ENCODE results near the gene MMP25. TPM values are rescaled to one million over a fixed set of nuclear protein-coding genes. Genes with fewer than 3 reads are reported as not detected.

MMP25 gene
- total RNA-seq, 1 experiment from 2014 or later: 18.4 TPM

GRCh38 chr16:3022208-3022683 is 24.1 kb upstream of the MMP25 start:
- H3K4me3 ChIP-seq (ENCODE audit: insufficient read depth, low read depth, low read length): peak overlapping the region; percentile 96
- H3K27me3 ChIP-seq (ENCODE audit: control insufficient read depth, insufficient read depth, low read length): no peaks in the 10 kb centered on the region
- peak; percentile 89 for DNase-seq
- peaks cover 14% of the 10 kb centered on the region for H3K36me3 ChIP-seq (replicated peaks; ENCODE audit: control insufficient read depth, insufficient read depth, low read length)

DNA sequence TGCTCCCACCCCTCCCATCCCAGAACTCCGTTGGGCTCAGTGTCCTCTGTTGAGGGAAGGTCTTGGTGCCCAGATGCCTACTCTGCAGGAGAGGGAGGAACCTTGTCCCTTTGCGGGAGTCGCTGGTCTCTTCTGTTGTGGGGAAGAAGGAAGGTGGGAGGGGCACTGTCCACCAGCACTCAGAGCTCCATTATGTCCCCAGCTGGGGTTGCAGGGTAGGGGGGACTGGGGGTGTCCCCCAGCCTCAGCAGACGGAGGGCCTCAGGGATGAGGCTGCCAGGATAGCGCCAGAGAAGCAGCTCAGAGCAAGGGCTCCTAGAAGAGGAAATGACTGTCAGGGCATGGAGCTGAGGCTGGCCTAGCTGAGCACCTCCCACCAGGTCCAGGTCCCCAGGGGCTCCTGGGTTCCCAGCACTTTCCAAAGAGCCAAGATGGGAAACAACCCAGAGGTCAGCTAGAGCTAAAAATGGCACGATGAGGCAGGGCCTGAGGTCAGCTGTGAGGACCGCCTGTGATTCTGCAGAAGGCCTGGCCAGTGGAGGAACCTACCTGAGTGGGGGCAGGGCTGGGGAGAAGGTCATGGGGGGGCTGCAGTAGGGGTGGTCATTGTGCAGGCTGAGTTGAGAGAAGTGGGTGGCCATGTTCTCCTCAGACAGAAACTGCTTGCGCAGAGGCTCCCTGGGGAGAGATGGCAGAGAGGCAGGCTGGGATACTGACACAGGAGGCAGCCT is 23.5 kb upstream of the MMP25 start:
- H3K27me3 ChIP-seq (ENCODE audit: control insufficient read depth, insufficient read depth, low read length): no peaks in the 10 kb centered on the region
- H3K4me3 ChIP-seq (ENCODE audit: insufficient read depth, low read depth, low read length): peak overlapping the region; percentile 77
- no peak for DNase-seq
- H3K36me3 ChIP-seq (replicated peaks; ENCODE audit: control insufficient read depth, insufficient read depth, low read length): peaks cover 14% of the 10 kb centered on the region

DNA sequence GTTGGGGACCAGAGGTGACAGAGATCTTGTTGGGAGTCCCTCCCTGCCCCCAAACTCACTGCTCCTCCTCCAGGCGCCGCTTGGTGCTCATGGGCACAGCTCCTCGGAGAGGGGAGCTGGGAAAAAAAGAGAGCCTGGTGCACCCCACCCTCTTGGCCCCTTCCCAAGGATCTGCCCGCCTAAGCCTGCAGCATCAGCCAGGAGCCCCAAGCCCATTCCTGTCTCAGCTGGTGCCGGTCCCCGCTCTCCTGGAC is 23.0 kb upstream of the MMP25 start:
- Histone ChIP-seq H3K36me3 (replicated peaks; ENCODE audit: control insufficient read depth, insufficient read depth, low read length) (peaks cover 14% of the 10 kb centered on the region), H3K4me3 (ENCODE audit: insufficient read depth, low read depth, low read length) (peak overlapping the region; percentile 77), H3K27me3 (ENCODE audit: control insufficient read depth, insufficient read depth, low read length) (no peaks in the 10 kb centered on the region)
- no peak for DNase-seq

DNA sequence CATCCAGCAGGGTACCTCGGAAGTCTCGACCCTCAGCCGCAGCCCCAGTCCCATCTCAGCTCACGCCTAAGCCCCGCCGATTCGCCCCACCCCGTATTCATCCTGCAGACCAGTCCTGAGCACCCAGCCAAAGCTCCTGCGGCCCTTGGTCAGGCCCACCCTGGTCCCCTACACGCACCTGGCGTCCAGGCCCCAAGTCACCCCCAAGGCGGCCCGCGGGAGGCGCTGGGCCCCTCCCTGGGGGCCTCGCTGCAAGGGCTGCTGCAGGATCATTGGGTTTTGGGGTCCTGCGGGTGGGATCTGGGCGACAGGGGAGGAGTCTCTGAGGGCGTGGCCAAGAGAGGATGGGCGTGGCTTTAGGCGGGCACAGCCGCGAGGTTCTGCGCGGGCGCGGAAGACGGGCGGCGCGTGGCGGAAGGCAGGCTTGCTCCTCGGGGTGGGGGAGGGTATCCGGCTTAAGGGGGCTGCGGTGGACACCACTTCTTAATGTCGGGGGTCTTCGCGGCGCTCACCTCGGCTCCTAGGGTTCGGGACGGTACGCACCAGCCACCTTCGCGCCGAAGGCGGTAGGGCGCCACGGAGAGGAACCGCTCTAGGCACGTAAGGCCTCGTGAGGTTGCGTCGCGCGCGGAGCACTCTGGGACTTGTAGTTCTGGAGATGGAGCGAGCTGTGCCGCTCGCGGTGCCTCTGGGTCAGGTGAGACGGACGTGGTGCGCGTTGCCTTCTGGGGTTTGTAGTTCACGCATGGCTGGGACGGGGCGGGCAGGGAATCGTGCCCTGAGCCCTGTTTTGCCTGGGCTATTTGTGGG is 22.5 kb upstream of the MMP25 start, which contains the start of the genes HCFC1R1 and THOC6:
Gene HCFC1R1 (minus strand): TSS at position 274 of the 810 bp plus-strand sequence. CDS start 1 bp downstream, at position 273.
Gene THOC6 (plus strand): TSS at position 367 of the 810 bp plus-strand sequence. CDS start 292 bp downstream, at position 659.
- peaks cover 14% of the 10 kb centered on the region for H3K36me3 ChIP-seq (replicated peaks; ENCODE audit: control insufficient read depth, insufficient read depth, low read length)
- H3K4me3 ChIP-seq (ENCODE audit: insufficient read depth, low read depth, low read length): peak within 1 kb of the TSS; percentile 77
- DNase-seq: peak; percentile 95

GRCh38 chr16:3025032-3026002 is 21.0 kb upstream of the MMP25 start:
- peaks cover 14% of the 10 kb centered on the region for H3K36me3 ChIP-seq (replicated peaks; ENCODE audit: control insufficient read depth, insufficient read depth, low read length)
- H3K27me3 ChIP-seq (ENCODE audit: control insufficient read depth, insufficient read depth, low read length): peaks cover 17% of the 10 kb centered on the region
- H3K4me3 ChIP-seq (ENCODE audit: insufficient read depth, low read depth, low read length): no peak overlapping the region
- DNase-seq: no peak

More for the DNA sequence above, 22.5 kb upstream of the MMP25 start, which contains the start of the genes HCFC1R1 and THOC6:
- H3K27me3 ChIP-seq (ENCODE audit: control insufficient read depth, insufficient read depth, low read length): peaks cover 4% of the 10 kb centered on the region; the same call in 1 of the 2 replicates

- H3K36me3 ChIP-seq (replicated peaks; ENCODE audit: control insufficient read depth, insufficient read depth, low read length): peaks cover 14% of the 10 kb centered on the region
- peaks cover 19% of the 10 kb centered on the region for H3K27me3 ChIP-seq (ENCODE audit: control insufficient read depth, insufficient read depth, low read length)
- no peak overlapping the region for H3K4me3 ChIP-seq (ENCODE audit: insufficient read depth, low read depth, low read length)
- DNase-seq: no peak
Measured at GRCh38 chr16:3026003-3026378, 20.4 kb upstream of the MMP25 start.

- no peak for DNase-seq
Measured at GRCh38 chr16:3026609-3027488, 19.5 kb upstream of the MMP25 start.

GRCh38 chr16:3027489-3027795 is 18.9 kb upstream of the MMP25 start:
- Histone ChIP-seq H3K36me3 (replicated peaks; ENCODE audit: control insufficient read depth, insufficient read depth, low read length) (peaks cover 13% of the 10 kb centered on the region), H3K4me3 (ENCODE audit: insufficient read depth, low read depth, low read length) (no peak overlapping the region), H3K27me3 (ENCODE audit: control insufficient read depth, insufficient read depth, low read length) (peaks cover 19% of the 10 kb centered on the region)
- peak; percentile 54 for DNase-seq

More at GRCh38 chr16:3026609-3027488, 19.5 kb upstream of the MMP25 start:
- Histone ChIP-seq H3K36me3 (replicated peaks; ENCODE audit: control insufficient read depth, insufficient read depth, low read length) (peaks cover 14% of the 10 kb centered on the region), H3K27me3 (ENCODE audit: control insufficient read depth, insufficient read depth, low read length) (peaks cover 19% of the 10 kb centered on the region), H3K4me3 (ENCODE audit: insufficient read depth, low read depth, low read length) (no peak overlapping the region)

DNA sequence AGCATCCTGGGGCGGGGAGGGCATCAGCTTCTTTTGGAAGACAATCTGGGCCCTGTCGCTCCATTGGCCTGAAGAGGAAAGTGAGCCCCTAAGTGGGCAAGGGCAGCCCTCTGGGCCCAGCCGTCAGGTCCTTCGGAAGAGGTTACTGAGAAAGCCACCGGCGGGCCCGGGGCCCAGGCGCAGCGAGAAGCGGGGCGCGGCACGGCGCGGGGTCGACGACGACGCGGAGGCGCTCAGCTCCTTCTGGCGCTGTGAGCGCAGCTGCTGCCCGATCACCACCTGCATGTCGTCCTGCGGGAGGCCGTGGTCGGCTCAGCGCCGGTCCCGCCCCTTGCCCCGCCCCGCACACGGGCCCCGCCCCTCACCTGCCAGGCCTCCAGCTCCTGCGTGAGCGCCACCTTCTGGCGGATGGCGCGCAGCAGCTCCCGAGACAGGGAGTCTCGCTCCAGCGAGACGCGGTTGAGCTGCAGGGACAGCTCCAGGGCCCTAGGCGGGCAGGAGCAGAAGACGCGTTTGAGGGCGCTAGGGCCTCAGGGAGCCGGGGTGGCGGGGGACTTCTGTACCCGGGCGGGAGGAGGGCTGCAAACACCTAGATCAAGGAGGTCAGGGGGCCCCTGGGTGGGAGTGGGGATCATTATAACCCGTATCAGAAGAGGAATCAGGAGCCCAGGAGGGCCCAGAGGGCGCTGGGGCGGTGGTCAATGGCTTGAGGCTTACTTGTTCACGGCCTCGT is 18.2 kb upstream of the MMP25 start:
- peaks cover 13% of the 10 kb centered on the region for H3K36me3 ChIP-seq (replicated peaks; ENCODE audit: control insufficient read depth, insufficient read depth, low read length)
- peak; percentile 99 for DNase-seq
- H3K4me3 ChIP-seq (ENCODE audit: insufficient read depth, low read depth, low read length): no peak overlapping the region
- peaks cover 19% of the 10 kb centered on the region for H3K27me3 ChIP-seq (ENCODE audit: control insufficient read depth, insufficient read depth, low read length)

- Histone ChIP-seq H3K36me3 (replicated peaks; ENCODE audit: control insufficient read depth, insufficient read depth, low read length) (peaks cover 13% of the 10 kb centered on the region), H3K4me3 (ENCODE audit: insufficient read depth, low read depth, low read length) (no peak overlapping the region), H3K27me3 (ENCODE audit: control insufficient read depth, insufficient read depth, low read length) (peaks cover 19% of the 10 kb centered on the region)
- DNase-seq: peak; percentile 36
Measured at GRCh38 chr16:3028716-3029319, 17.5 kb upstream of the MMP25 start.

- peak; percentile 63 for DNase-seq
- H3K4me3 ChIP-seq (ENCODE audit: insufficient read depth, low read depth, low read length): no peak overlapping the region
- peaks cover 19% of the 10 kb centered on the region for H3K27me3 ChIP-seq (ENCODE audit: control insufficient read depth, insufficient read depth, low read length)
- H3K36me3 ChIP-seq (replicated peaks; ENCODE audit: control insufficient read depth, insufficient read depth, low read length): peaks cover 13% of the 10 kb centered on the region
Measured at GRCh38 chr16:3029491-3030221, 16.7 kb upstream of the MMP25 start.
